Adrenal gland (tissue), 12 donors: Measurements from ENCODE around the gene RSF1. TPM values are rescaled to one million over a fixed set of nuclear protein-coding genes. Genes with fewer than 3 reads are reported as not detected.

Source experiments
- DNase-seq, 7 donors: peaks; one replicate each; pipeline ENCODE4 v3.0.0-alpha.2; 2019 to 2020
- H3K27ac ChIP-seq, 5 donors: fragments of 200-600 bp; sonication (generic) in 4 of 5; 1 replicate in 3 of 5; 2 replicates in 2 of 5; pipeline versions ENCODE4 v1.5.1 to v1.8.0; 2016 to 2020; ENCODE audit warnings: mild to moderate bottlenecking in 1 of 5
- H3K27me3 ChIP-seq: fragments of 200-600 bp; 2 replicates; pipeline ENCODE4 v1.8.0; 2021
- H3K36me3 ChIP-seq, 2 donors: fragments of 200-600 bp; replicated peaks in 1 of 2; 1 replicate in 1 of 2; 2 replicates in 1 of 2; pipeline versions ENCODE4 v1.5.1 to v1.8.0; 2018 to 2022
- H3K4me1 ChIP-seq, 2 donors: fragments of 200-600 bp; replicated peaks in 1 of 2; 1 replicate in 1 of 2; 2 replicates in 1 of 2; pipeline versions ENCODE4 v1.5.1 to v1.8.0; 2018 to 2021
- H3K4me3 ChIP-seq, 4 donors: fragments of 200-600 bp; sonication (generic) in 3 of 4; one replicate each; pipeline ENCODE4 v1.5.1; 2016 to 2018
- H3K9me3 ChIP-seq, 3 donors: fragments of 200-600 bp; sonication (generic) in 1 of 3; replicated peaks in 1 of 3; 1 replicate in 2 of 3; 2 replicates in 1 of 3; pipeline versions ENCODE4 v1.5.1 to v1.8.0; 2016 to 2021
- POLR2A ChIP-seq, 2 donors: fragments of 450-650 bp; IDR thresholded peaks; one replicate each; pipeline ENCODE4 v1.6.1; 2017; ENCODE audit warnings: antibody characterized with exemption in 2 of 2, mild to moderate bottlenecking in 2 of 2, moderate library complexity in 1 of 2
- WGBS, 4 donors: extraction: QIAGEN DNeasy Blood & Tissue Kit in 2 of 4; methylation state at CpG; one replicate each; pipeline versions ENCODE4 v1.1.5 to v1.1.7; 2013 to 2017; 5-methylcytosine and 5-hydroxymethylcytosine counted together
- intact Hi-C, 2 donors: fragments of 100-400 bp; cut with DNase I; formaldehyde crosslinking; loops; one replicate each; pipeline versions ENCODE4 v1.14.1 to v1.15.0; 2022 to 2023
- polyA plus RNA-seq, 3 donors: library from polyadenylated mRNA; stranded (reverse); fragments of 200-250 nt in 2 of 3; fragments of 350-450 nt in 1 of 3; fragmentation: Illumina TruSeq in 1 of 3; extraction: RNeasy Lipid Tissue Mini Kit (QIAGEN cat#74804) in 1 of 3; gene quantifications; one replicate each; pipeline ENCODE4 v1.2.3, GENCODE V29; 2013 to 2014
- total RNA-seq, 9 donors: library from RNA; depleted of rRNA in 4 of 9; stranded (reverse); fragments of >200 nt in 4 of 9; fragments of 120-200 nt in 1 of 9; fragmentation: NEBNext Ultra II Directional in 1 of 9; extraction: Animal tissue kit (Norgen Biotek cat#: 25700) in 1 of 9; gene quantifications; one replicate each; pipeline versions ENCODE4 v1.1.0 to v1.2.4, GENCODE V29; 2013 to 2023
- TF ChIP-seq, protein P1 (sequence below), 6 experiments: fragments of 450-650 bp in 4 of 6; fragments of 200-600 bp in 2 of 6; sonication (generic) in 1 of 6; IDR thresholded peaks; 1 replicate in 5 of 6; 2 replicates in 1 of 6; pipeline versions ENCODE4 v1.5.1 to v1.8.0; 2016 to 2021; ENCODE audit warnings: antibody characterized with exemption in 6 of 6, mild to moderate bottlenecking in 2 of 6, moderate library complexity in 1 of 6
- donor health status: healthy with polysubstance abuse.
- donor health status: Bipolar disorder and iron deficiency.
- donor health status: DM: yes; HTN: yes; CAD: no.
- donor health status: DM: no; HTN: no; CAD: no.
- donor health status: DM: no; HTN: no; CAD: no.
- donor health status: DM: yes; HTN: yes; CAD: no.

RSF1 gene
- total and polyA plus RNA-seq, 12 donors = 12.7 to 108 (median 66.9) TPM

DNA sequence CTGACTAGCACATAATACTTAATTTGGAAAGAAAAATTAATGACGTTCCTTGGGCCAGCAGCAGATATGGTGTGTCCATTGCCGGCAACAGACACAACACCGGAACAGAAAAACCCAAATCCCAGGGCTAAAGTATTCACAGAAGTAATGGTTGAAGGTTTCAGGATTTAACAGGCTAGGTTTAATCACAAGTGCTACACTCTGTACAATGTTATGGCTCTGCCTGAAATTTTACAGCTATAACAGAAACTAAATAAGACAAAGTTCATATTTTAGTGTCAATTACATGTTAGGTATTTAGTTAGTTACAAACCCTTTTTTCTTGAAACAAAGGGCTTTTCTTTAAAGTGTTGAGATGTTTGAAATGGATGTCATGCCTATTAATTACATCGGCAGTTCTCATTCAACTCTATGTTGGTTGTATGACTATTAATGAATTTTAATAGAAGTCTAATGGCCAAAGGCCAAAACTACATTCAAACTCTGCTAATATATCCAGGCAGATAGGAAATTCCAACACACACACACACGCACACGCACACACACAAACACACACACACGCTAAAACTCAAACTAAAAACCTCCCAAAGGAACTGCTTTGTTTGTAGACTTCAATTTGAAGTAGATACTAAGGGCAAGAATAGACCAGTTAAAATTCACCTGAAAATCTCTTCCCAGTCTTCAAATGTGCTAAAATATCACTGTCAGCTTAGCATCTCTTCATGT lies 155.1 kb downstream of the RSF1 start:
- peaks cover 11 to 22% of the 10 kb centered on the region in 2 donors for H3K4me1 ChIP-seq
- no peaks in the 10 kb centered on the region for H3K27me3 ChIP-seq
- 76 to 80% (median 78%) methylated on average over 7 of the region's 7 CpGs for WGBS, 4 donors
- TF ChIP-seq, protein P1, sequence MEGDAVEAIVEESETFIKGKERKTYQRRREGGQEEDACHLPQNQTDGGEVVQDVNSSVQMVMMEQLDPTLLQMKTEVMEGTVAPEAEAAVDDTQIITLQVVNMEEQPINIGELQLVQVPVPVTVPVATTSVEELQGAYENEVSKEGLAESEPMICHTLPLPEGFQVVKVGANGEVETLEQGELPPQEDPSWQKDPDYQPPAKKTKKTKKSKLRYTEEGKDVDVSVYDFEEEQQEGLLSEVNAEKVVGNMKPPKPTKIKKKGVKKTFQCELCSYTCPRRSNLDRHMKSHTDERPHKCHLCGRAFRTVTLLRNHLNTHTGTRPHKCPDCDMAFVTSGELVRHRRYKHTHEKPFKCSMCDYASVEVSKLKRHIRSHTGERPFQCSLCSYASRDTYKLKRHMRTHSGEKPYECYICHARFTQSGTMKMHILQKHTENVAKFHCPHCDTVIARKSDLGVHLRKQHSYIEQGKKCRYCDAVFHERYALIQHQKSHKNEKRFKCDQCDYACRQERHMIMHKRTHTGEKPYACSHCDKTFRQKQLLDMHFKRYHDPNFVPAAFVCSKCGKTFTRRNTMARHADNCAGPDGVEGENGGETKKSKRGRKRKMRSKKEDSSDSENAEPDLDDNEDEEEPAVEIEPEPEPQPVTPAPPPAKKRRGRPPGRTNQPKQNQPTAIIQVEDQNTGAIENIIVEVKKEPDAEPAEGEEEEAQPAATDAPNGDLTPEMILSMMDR (IDR thresholded peaks at IDR 0.05) = no peak
- TF ChIP-seq POLR2A (IDR thresholded peaks at IDR 0.05) = no peak
- H3K36me3 ChIP-seq = peaks cover 0 to 28% of the 10 kb centered on the region in 2 donors
- no peak for DNase-seq
- no peak overlapping the region for H3K27ac ChIP-seq
- intact Hi-C loops = no loop called here
- no peak overlapping the region for H3K4me3 ChIP-seq
- no peaks in the 10 kb centered on the region for H3K9me3 ChIP-seq

DNA sequence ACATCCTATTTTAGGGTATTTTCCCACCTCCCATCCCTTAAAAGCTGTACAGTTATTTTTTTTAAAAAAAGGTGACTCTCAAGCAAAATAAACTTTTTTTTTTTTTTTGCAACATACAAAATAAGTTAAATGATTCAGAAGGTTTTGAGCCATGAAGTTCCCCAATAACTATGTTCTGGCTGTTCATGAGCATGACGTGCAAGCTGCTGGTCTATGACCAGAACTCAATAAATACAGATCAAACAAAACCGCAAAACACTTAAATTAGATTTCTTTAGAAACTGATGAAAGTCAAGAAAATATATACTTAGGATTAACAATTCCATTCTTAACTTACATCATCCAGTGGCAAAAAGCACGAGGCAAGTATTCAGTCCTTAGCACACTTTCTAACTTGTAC lies 158.9 kb downstream of the RSF1 start:
- TF ChIP-seq, protein P1 (IDR thresholded peaks at IDR 0.05) = no peak
- TF ChIP-seq POLR2A (IDR thresholded peaks at IDR 0.05) = no peak
- WGBS, 4 donors = 94 to 97% (median 97%) methylated on average over 3 of the region's 3 CpGs
- Histone ChIP-seq H3K9me3 (no peaks in the 10 kb centered on the region), H3K4me1 (peaks cover 0 to 14% of the 10 kb centered on the region in 2 donors), H3K4me3 (no peak overlapping the region), H3K27ac (no peak overlapping the region), H3K36me3 (peaks cover 0 to 10% of the 10 kb centered on the region in 2 donors), H3K27me3 (no peaks in the 10 kb centered on the region)
- DNase-seq = no peak
- intact Hi-C loops = no loop called here

DNA sequence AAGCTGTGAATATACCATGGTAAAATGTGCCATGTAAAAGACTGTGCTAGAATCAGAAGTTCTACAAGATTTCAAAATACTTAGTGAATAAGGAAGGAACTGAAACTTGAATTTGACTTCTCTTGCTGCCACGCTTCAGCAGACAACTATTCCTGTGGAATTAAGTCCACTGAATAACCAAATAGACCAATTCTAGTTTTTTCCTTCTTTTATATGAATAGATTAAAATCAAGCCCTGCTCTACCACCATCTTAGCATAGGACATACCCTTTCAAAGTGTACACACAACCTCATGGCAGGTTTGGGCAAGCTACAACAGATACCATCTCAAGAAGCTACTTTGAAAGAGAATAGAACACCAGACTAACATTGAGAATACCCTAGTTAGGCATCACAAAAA lies 159.6 kb downstream of the RSF1 start:
- no peak for TF ChIP-seq POLR2A (IDR thresholded peaks at IDR 0.05)
- TF ChIP-seq, protein P1 (IDR thresholded peaks at IDR 0.05) = no peak
- WGBS, 4 donors = 75 to 85% (median 78%) methylated on average over 1 of the region's 1 CpG
- H3K4me3 ChIP-seq = no peak overlapping the region
- no peak for DNase-seq
- H3K4me1 ChIP-seq = peaks cover 0 to 7% of the 10 kb centered on the region in 2 donors
- H3K27me3 ChIP-seq = no peaks in the 10 kb centered on the region
- intact Hi-C loops = no loop called here
- peaks cover 0 to 2% of the 10 kb centered on the region in 2 donors for H3K36me3 ChIP-seq
- no peaks in the 10 kb centered on the region for H3K9me3 ChIP-seq
- no peak overlapping the region for H3K27ac ChIP-seq

- Histone ChIP-seq H3K36me3 (no peaks in the 10 kb centered on the region), H3K4me1 (no peaks in the 10 kb centered on the region), H3K27ac (no peak overlapping the region), H3K4me3 (no peak overlapping the region), H3K27me3 (no peaks in the 10 kb centered on the region), H3K9me3 (no peaks in the 10 kb centered on the region)
- intact Hi-C loops = no loop called here
- DNase-seq = no peak
- 53 to 85% (median 64%) methylated on average over 4 of the region's 4 CpGs for WGBS, 4 donors
- TF ChIP-seq, protein P1 (IDR thresholded peaks at IDR 0.05) = no peak
- TF ChIP-seq POLR2A (IDR thresholded peaks at IDR 0.05) = no peak
Measured at GRCh38 chr11:77658213-77659013, 162.1 kb downstream of the RSF1 start.
